VCaP (cell line): ENCODE data around the gene FNDC8.

Experiments
- H3K27ac ChIP-seq: fragments of 450-650 bp; 2 replicates; pipeline ENCODE4 v1.5.1; 2017
- TF ChIP-seq, protein P1 (sequence below): fragments of 450-650 bp; conservative IDR thresholded peaks from 2 replicates; pipeline ENCODE4 v1.5.1; 2017; ENCODE audit warnings: mild to moderate bottlenecking, moderate library complexity

The FNDC8 gene

DNA sequence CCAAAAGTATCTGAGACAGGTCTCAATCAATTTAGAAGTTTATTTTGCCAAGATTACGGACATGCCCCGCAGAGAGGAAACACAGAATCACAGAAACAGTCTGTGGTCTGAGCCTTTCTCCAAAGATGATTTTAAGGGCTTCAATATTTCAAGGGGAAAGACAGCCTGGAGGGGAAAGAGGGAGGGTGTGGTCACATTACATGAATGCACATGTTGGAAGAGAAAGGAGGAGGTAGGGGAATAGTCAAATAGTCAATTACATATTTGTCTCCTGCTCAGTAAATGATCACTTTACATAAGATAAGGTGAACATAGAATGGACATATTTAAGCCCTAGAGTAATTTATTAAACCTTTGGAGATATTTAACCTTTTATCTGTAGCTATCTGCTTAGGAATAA lies 38.5 kb downstream of the FNDC8 start:
- H3K27ac ChIP-seq, result no peak overlapping the region
- TF ChIP-seq, protein P1, sequence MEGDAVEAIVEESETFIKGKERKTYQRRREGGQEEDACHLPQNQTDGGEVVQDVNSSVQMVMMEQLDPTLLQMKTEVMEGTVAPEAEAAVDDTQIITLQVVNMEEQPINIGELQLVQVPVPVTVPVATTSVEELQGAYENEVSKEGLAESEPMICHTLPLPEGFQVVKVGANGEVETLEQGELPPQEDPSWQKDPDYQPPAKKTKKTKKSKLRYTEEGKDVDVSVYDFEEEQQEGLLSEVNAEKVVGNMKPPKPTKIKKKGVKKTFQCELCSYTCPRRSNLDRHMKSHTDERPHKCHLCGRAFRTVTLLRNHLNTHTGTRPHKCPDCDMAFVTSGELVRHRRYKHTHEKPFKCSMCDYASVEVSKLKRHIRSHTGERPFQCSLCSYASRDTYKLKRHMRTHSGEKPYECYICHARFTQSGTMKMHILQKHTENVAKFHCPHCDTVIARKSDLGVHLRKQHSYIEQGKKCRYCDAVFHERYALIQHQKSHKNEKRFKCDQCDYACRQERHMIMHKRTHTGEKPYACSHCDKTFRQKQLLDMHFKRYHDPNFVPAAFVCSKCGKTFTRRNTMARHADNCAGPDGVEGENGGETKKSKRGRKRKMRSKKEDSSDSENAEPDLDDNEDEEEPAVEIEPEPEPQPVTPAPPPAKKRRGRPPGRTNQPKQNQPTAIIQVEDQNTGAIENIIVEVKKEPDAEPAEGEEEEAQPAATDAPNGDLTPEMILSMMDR, result no peak

DNA sequence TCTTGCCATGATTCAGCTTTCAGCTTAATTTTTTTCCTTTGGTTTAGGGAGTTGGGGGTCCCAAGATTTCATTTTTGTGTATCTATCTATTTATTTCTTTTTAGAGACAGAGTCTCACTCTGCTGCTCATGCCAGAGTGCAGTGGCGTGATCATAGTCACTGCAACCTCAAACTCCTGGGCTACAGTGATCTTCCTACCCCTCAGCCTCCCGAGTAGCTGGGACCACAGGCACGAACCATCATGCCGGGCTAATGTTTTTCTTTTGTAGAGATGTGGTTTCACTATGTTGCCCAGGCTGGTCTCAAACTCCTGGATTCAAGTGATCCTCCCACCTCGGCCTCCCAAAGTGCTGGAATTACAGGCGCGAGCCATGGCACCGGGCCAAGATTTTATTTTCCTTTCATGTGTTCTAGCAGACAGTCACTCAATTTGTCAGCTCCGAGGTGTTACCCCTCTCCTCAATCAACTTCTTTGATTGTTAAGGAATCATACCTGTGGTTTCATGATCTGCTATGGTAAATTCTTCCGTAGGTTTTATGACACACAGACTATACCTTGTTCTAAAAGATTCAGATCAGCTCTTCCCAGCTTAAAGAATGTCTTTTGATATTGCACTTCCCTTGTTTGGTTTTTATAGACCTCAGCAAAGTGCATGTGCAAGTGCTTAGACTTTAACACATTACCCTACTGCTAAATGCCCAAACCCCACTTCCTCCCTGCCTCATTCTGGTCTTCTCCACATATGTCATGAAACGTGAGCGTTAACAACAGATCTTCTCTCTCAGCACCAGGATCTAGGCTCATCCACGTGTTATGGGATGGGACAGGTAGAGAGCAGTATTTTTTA lies 39.2 kb downstream of the FNDC8 start:
- TF ChIP-seq, protein P1, result no peak
- no peak overlapping the region for H3K27ac ChIP-seq

DNA sequence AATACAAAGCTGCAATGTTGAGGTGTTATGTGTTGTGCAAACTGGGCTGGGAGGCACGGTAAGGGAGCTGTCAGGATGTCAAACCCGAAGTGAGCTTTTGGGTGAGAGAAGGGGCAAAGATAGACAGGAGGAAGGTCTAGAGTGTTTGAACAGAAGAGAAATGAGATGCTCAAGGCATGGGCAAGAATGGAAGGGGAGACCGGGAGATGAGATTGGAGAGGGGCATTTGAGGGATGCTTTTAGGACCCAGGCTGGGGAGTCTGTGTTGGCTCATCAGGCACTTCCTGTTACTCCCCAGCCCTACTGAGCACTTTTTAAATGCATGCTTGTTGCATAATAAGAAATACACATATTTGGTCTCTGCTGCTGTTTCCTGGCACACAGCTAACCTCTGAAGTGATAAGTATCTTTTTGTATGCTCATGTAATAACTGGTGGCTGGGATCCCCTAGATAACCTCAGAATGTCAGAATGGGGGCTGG lies 39.9 kb downstream of the FNDC8 start:
- no peak overlapping the region for H3K27ac ChIP-seq
- TF ChIP-seq, protein P1, result no peak

DNA sequence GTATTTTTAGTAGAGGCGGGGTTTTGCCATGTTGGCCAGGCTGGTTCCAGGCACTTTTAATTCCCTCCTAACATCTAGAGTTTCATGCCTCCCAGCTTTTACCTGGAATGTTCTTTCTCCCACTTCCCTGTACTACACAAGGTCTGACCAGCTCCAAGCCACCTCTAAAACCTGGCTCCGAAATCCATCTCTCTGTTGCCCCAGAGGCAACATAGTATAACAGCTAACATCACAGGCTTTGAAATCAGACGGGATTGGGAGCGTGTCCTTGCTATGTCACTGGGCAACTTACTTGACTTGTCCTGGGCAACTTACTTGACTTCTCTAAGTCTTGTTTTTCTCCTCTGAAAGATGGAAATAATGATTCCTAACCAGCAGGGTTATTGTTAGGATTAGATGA lies 41.3 kb downstream of the FNDC8 start:
- TF ChIP-seq, protein P1, result no peak
- H3K27ac ChIP-seq, result no peak overlapping the region

DNA sequence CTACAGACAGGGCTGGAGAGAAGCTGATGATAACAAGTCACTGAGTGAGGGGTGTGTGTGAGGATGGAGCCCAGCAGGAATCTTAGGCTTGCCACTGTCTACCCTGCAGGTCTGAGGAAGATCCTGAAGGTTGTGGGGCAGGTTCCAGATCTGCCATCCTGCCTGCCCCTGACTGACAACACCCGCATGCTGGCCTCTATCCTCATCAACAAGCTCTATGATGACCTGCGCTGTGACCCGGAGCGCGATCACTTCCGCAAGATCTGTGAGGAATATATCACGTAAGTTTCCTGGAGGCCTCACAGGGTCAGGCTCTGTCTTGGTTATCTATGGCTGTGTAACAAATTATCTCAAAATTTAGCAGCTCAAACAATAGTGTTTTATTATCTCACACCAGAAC lies 42.5 kb downstream of the FNDC8 start:
- no peak overlapping the region for H3K27ac ChIP-seq
- TF ChIP-seq, protein P1, result no peak

DNA sequence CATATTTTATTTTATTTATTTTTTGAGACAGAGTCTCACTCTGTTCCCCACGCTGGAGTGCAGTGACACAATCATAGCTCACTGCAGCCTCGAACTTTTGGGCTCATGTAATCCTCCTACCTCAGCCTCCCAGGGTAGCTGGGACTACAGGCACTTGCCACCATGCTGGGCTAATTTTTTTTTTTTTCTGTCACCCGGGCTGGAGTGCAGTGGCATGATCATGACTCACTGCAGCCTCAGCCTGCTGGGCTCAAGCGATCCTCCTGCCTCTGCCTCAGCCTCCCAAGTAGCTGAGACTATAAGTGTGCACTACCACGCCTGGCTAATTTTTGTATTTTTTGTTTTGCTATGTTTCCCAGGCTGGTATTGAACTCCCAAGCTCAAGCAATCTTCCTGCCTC lies 43.3 kb downstream of the FNDC8 start:
- H3K27ac ChIP-seq, result no peak overlapping the region
- TF ChIP-seq, protein P1, result no peak

DNA sequence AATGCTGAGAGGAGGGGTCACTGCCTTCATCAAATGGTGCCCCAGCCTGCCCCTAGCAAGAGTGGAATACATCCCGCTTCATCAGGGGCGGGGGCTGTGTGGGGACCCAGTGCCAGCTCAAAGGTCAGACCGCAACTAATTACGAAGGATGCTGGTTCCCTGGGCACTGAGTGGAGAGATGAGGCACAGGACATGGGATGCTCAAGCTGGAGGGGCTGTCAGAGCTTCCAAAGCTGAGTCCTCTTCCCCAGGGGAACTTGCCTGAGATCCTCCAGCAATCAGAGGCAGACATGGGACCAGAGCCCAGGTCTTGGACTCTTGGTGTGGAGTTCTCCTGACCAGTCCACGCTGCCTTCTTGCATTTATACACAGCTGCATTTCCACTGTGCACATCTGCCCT lies 45.1 kb downstream of the FNDC8 start:
- H3K27ac ChIP-seq, result no peak overlapping the region
- TF ChIP-seq, protein P1, result no peak
